HG02981 (cell line): ENCODE data around the gene ELMOD3.
"Not testable (repeated sequence)": the region's sequence is repeated elsewhere in the genome, so short reads cannot be mapped to it uniquely, and the experiment has no call there.

Experiments
- ATAC-seq: cut with Tn5 transposase; IDR thresholded peaks from one replicate; pipeline ENCODE4 v1.9.1; 2021; ENCODE audit warnings: mild to moderate bottlenecking, moderate library complexity; ENCODE audit not compliant: unreplicated experiment

ELMOD3 gene

DNA sequence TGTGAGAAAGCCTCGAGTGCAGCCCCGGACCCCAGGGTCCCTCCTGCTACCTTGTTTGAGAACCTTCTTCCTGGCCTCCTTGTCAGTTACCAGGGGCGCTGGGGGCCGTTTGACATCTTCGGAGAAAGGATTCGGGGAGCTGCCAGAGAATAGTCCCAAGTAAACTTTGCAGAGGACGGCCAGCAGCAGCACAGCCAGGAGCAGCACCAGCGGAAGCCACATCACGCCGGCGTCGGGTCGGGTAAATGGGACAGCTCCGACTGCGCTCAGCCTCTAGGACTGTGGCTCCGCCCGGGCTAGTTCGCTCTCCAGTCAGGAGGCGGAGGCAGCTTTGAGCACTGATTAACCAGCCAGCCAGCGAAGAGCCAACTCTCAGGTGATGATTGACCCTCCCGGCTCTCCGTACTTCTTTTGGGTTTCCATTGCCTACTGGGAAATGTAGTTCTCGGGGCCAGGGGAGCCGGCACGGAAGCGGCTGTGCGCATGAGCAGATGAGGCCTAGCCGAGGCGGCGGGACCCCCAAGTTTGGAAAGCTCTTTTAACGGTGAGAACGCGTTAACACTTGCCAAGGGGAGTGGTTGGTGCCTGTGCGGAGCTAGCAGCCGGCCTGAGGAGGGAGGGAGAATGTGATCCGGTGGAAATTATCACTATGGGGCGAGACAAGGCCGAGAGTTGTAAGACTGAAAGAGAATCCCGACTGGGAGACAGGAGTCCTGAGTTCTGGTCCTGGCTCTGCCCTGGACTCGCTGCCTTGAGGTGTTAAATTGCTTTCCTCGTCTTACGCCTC, at the start of gene ELMOD3, which contains the start of gene RETSAT:
TSS of gene ELMOD3 (plus strand) at position 484 of the 787 bp plus-strand sequence. CDS start 2,430 bp downstream, outside the sequence.
TSS of gene RETSAT (minus strand) at position 243 of the 787 bp plus-strand sequence. CDS start at position 222, 21 bp downstream.
- ATAC-seq: peak; percentile 97

DNA sequence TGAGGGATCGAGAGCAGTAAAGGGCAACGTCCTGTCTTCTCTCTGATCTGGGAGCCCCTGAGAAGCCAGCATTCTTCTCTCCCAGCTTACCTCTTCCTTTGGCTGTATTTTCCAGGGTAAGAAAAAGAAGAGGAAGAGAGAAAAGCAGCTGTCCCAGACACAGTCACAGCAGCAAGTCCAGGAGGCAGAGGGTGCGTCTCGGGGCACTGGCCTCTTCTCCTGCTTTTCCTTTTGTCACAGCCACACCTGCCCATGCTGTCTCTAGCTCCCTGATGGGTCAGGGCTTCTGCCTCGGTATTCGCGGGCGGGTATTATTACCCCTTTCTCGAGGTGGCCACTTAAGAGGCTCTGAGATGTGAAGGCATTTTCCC, 47.1 kb upstream of the ELMOD3 start:
- ATAC-seq: no peak

DNA sequence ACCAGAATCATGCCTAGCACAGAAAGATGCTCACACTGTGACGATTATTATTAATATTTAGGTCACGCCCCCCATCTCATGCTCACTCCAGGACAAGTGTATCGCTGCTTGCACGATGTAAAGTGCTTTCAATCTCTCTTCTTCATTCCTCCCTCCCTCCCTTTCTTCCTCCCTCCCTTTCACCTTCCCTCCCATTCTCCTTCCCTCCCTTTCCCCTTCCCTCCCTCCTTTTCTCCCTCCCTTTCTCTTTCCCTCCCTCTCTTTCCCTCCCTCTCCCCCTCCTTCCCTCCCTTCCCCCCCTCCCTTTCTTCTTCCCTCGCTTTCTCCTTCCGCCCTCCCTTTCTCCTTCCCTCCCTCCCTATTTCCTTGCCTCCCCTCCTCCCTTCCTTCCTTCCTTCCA, 46.4 kb upstream of the ELMOD3 start:
- ATAC-seq: no peak

DNA sequence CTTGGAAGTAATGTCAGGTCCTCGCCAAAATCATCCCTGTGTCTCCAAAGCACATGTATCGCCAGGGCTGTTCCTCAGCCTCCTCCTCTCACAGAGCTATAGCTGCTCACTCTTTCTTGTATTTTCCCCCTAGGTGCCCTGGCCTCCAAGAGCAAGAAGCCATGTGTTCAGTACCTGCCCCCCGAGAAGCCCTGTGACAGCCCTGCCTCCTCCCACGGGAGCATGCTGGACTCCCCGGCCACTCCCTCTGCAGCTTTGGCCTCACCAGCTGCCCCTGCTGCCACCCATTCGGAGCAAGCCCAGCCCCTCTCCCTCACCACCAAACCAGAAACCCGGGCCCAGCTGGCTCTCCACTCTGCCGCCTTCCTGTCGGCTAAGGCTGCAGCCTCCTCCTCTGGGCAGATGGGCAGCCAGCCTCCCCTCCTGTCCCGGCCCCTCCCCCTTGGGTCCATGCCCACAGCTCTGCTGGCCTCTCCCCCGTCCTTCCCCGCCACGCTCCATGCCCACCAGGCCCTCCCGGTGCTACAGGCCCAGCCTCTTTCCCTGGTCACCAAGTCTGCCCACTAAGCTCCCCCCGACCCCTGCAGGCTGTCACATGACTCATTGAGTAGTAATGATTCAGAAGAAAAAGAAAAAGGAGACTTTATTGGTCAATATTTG, 45.5 kb upstream of the ELMOD3 start:
- ATAC-seq: no peak

DNA sequence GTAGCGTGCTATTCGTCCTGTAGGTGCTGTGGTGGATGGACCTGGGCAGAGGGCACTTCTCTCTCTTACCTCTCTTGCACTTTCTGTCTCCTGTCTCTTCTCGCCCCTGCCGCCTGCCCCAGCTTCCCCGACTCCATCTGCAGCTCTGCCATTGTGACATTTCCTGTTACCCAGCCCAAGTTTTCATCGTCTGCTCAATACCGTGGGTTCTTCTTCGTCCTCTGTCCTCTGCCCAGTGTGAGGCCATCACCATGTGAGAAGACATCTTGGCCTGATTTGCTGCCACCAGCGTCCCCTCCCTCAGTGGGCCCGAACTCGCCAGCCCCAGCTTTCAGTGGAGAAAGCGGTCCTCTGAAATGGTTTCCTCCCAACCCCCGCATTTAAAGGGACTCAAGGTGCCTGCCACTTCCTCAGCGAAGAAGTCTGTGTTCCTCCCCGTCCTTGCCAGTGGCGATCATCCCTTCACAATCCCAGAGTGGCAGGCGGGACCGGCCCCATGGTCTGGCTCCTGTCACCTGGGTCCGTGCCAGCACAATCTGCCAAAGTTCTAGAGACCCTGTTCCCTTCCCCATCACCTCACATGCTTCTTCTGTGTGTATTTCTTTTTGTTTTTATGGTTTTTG, 44.8 kb upstream of the ELMOD3 start:
- no peak for ATAC-seq

DNA sequence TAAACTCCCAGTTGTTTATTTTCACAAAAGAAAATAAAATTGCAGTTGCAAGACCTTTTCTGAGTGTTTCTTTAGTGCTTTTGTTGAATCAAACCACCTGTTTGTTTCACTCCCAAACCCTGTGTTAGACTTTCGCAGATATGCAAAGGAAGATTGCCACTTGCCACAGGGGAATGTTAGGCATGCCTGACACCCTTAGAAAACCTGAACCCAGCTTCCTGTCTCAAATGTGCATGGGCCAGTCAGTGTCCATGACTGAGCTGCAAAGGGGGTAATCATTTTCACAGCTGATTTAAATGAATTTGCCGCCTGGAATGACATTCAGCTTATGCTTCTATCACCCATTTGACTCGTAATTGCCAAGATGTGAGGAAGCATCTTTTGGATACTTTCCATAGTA, 44.2 kb upstream of the ELMOD3 start:
- no peak for ATAC-seq

DNA sequence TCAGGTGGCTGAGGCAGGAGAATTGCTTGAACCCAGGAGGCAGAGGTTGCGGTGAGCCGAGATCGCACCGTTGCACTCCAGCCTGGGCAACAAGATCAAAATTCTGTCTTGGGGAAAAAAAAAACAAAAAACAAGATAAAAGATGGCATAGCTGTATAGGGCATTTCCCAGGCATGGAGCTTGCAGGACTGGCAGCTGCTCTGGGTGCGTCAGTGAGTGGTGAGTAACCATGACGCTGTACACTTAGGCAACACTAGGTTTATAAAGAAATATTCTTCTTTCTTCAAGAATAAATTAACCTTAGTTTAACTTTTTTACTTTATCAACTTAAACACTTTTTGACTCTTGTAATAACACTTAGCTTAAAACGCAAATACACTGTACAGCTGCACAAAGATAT, 42.2 kb upstream of the ELMOD3 start:
- ATAC-seq: no peak

DNA sequence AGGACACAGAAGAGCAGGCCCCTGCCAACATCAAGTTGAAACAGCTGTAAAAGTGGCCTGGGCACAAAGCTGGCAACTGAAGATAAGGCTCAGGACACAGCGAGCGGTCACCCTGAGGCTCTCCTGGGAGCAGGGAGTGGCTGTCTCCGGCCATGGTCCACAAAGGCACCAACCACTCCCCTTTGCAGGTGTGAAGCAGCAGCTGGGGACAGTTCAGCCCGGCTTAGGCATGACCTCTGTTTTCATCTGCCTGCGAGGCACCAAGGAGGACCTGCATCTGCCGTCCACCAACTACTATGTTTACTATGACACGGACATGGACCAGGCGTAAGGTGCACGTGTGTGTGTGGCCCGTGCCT, 39.7 kb upstream of the ELMOD3 start:
- ATAC-seq: no peak

DNA sequence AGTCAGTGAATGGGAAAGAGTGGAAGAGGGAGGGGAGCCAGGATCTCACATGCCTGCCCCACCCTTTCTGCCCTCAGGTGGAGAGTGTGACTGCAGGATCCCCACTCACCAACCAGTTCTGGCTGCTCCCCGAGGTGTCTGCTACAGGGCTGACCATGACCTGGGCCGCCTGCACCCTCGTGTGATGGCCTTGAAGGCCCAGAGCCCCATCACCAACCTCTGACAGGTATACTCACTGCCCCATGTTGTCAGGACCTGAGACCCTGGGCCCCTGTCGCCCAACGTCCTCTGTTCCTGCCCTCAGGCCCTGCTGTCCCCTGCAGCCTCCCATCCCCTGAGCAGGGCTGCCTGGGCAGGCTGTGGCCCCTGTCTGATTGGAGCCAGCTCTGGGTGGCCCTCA, 38.6 kb upstream of the ELMOD3 start:
- ATAC-seq: not testable (repeated sequence)

DNA sequence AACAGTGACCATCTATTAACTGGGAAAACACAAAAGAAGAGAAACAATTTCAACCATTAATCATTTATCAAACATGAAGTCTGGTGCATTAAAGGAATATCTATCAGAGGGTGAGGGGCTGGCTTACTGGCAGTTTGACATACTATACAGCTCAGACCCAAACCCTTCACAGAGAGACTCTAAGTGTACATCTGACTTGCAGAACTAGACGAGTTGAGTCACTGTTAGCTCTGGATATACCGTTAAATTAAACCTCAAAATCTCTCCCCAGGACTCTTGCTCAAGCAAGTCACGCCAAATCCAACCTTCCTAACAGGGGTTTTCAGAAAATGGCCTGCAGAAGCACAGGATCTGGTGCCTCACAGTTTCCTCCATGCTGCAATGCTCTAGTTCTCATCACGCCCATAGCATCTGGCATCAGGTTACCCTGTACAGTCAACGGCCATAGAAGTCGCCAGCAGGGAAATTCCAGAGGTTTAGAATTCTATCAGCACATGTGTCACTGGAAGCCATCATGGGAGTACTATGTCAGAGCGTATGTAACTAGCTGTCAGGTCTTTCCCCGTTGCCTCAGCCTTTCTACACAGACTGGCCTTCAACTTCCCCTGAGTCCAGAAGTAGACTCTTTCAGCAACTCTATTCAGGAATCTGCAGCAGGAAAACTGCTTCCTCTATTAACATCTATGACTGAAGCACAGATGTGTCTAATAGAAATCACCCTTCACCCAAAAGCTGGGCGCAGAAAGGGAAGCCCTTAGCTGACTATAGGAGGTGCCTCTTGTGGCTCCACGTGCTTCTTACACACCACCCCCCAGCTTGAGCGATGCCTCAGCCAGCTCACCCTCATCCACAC, 36.1 kb upstream of the ELMOD3 start:
- no peak for ATAC-seq

DNA sequence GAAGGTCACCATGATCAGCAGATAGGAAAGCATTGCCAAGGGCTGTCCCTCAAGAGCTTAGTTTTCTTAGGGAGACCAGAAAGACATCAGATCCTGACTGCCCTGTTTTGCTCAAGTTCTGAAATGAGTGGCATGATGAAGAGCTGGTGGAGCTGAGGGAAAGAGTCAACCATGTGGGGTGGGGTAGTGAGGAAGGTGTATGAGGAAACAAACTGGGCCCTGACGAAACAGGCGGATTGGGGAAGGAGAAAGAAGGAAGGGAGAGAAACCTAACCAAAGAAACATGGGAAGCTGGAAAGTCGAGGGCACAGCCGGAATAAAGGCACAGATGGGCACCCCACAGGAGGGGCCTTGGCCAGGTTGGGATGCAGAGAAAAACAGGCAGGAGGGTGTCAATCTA, 34.8 kb upstream of the ELMOD3 start:
- ATAC-seq: no peak

DNA sequence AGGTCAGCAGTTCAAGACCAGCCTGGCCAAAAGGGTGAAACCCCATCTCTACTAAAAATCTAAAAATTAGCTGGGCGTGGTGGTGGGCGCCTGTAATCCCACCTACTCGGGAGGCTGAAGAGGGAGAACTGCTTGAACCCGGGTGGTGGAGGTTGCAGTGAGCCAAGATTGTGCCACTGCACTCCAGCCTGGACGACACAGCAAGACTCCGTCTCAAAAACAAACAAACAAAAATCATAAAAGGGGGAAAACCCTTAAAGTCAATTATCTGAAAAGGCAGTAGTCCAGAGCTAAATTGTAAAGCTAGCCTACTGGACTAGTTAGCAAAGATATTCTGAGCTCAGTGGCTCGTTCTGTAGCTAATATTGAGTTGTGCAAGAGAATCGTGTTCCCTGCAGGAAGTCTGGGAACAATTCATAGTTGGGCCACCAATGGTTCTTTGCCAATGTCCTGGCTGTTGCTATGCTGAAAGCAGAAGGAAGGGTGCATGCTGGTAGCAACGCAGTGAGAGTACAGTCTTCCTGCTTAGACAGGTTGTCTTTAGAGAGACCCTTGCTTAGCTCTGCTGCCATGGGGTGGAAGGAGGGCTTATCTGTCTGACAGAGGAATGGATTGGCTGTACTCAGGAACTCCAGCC, 31.1 kb upstream of the ELMOD3 start:
- ATAC-seq: no peak

DNA sequence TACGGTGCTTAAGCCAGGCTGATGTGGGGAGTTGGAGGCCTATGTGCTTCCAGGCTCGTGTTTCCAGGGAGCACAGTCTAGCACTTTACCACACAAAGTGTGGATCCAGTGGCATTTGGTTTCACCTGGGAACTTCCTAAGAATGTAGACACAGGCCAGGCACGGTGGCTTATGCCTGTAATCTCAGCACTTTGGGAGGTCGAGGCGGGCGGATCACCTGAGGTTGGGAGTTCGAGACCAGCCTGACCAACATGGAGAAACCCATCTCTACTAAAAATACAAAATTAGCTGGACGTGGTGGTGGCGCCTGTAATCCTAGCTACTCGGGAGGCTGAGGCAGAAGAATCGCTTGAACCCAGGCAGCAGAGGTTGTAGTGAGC, 30.6 kb upstream of the ELMOD3 start:
- not testable (repeated sequence) for ATAC-seq

DNA sequence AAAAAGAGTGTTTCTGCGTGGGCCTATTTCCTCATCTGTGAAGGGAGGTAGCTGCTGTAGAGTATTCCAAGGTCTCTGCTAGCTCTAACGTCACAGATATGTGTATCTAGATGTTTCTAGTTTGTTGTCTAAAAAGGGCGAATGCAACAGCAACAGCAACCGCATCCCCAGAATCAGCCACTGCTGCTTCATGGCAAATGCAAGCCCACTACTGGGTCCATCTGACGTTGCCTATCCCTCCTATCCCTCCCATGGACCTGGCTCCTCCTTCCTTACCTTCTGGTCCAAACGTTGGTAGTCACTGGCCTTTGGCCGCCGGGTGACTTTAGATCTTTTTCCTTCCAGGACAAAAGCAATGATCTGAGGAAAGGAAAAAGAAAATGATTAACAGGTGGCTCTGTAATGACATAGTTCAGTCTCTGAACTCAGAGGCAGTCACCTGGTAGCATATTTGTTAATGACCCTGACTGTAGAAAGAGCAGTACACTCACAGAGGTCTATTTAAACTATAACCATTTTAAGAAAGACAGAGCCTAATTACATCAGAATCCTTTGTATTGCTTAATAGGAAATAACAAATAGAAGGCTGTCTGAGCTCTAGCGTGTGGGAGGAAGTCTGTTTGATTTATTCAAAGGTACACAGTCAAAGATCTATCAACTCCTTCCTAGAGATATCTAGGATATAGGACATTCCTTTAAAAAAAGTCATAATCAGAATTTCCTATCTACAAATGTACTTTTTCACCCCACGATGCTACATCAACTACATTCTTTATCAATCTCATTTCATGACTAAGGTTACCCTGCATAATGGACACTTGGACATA, 29.7 kb upstream of the ELMOD3 start:
- ATAC-seq: no peak

DNA sequence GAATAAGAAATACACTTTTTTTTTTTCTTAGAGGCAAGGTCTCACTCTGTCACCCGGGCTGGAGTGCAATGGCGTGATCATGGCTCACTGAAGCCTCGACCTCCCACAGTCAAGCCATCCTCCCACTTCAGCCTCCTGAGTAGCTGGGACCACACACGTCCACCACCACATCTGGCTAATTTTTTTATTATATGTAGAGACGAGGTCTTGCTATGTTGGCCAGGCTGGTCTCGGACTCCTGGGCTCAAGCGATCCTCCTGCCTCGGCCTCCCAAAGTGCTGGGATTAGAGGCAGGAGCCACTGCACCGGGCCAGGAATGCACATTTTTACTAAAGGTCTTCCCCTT, 29.1 kb upstream of the ELMOD3 start:
- ATAC-seq: no peak

DNA sequence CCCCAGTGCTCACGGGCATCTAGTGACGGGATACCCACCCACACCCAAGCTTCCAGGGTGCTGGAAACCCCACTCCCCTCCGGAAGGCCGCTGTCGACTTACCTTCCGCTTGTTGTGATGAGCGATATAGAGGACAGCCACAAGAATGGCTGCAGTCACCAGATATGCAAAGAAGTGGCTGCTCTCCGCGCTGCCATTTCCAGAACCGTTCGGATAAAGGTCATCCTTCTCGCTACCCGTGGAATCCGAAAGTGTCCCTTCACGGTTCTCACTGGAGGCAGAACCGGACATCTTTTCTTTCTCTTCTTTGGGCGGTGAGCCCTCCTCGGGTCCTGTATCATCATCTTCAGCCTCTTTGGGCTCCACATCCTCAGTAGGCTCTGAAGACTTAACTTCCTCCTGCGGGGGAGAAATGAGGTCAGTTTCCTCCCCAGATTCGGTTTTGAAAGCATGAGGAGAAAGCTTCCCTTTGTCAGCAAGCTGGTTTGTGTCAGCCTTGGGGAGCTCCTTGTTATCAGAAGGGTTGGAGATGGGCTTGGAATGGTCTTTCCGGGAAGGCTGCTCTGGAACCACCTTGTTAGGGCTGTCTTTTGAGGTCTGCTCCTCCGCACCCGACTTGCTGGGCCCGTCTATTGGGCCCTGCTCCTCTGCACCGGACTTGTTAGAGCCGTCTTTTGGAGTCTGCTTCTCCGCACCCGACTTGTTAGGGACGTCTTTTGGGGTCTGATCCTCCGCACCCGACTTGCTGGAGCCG, 28.0 kb upstream of the ELMOD3 start:
- peak; percentile 33 for ATAC-seq

DNA sequence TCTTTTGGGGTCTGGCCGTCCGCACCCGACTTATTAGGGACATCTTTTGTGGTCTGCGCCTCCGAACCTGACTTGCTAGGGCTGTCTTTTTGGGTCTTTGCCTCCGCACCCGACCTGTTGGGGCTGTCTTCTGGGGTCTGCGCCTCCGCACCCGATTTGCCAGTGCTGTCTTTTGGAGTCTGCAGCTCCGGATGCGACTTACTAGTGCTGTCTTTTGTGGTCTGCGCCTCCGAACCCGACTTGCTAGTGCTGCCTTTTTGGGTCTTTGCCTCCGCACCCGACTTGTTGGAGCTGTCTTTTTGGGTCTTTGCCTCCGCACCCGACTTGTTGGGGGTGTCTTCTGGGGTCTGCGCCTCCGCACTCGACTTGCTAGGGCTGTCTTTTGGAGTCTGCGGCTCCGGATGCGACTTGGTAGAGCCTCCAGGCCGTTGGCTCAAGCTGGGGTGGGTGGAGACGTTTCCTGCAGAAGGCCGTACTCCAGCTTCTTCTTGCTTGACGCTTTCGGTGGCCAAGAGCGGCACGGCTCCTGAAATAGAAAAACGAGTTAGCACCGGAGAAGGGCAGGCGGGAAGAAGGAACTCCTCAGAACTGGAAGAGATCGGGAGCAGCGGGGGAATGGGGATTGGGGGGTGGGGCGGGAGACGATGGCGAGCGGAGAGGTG, 27.3 kb upstream of the ELMOD3 start:
- ATAC-seq: no peak

DNA sequence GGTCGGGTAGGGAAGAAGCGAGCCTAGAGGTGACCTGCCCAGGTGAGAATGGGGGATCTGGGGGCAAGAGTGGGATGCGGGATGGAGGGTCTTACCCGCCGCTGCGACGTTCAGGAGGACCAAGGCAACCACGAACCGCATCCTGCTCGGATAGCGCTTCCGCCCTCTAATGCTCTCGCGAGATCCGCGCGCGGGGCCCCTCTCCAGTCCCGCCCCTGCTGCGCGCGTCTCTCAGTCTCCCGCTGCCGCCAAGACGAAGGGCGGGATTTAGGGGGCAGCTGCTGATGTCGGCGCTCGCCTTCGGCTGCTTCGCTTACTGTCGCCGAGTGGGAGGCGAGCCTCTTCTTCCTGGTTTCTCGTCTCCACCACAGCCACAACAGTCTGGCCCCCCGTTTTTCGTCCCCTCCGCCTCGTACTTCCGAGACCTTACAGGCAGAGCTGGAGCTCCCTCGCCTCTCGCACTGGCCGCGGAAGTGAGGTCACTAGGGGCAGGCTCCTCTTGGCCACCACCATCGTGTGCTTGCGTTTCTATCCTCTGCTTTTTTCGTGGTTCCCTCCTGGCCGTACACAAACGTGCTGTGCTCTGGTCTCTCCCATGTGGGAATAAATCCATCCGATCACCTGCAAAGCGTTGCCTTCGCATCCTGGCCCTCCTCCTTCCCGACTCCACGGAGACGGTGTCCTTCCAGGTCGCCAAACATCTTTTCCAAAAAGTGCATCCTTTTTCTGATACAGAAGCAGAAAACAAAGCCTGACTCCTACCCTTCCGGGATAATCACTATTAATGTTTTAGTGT, 26.5 kb upstream of the ELMOD3 start, which contains the start of gene TGOLN2:
TSS of gene TGOLN2 (minus strand) at position 168 of the 796 bp plus-strand sequence. CDS start at position 141, 27 bp downstream.
- ATAC-seq: peak; percentile 88
